ENCODE measurements around the gene CTTNBP2.

The CTTNBP2 gene

GRCh38 chr7:117800841-117801240 is 72.4 kb downstream of the CTTNBP2 start:
- no peak for TF ChIP-seq CTCF (conservative IDR thresholded peaks at IDR 0.05)
- no peak overlapping the region for H3K27ac ChIP-seq

GRCh38 chr7:117800406-117800805 is 72.8 kb downstream of the CTTNBP2 start:
- H3K27ac ChIP-seq, result no peak overlapping the region
- no peak for TF ChIP-seq CTCF (conservative IDR thresholded peaks at IDR 0.05)

- no peak for TF ChIP-seq CTCF (conservative IDR thresholded peaks at IDR 0.05)
- no peak overlapping the region for H3K27ac ChIP-seq
Measured at GRCh38 chr7:117796889-117797288, 76.4 kb downstream of the CTTNBP2 start.

GRCh38 chr7:117793976-117794375 is 79.3 kb downstream of the CTTNBP2 start:
- no peak overlapping the region for H3K27ac ChIP-seq
- TF ChIP-seq CTCF (conservative IDR thresholded peaks at IDR 0.05), result no peak

- TF ChIP-seq CTCF (conservative IDR thresholded peaks at IDR 0.05), result no peak
- no peak overlapping the region for H3K27ac ChIP-seq
Measured at GRCh38 chr7:117793521-117793920, 79.7 kb downstream of the CTTNBP2 start.

GRCh38 chr7:117791877-117792780 is 81.1 kb downstream of the CTTNBP2 start:
- H3K27ac ChIP-seq, result no peak overlapping the region

GRCh38 chr7:117790731-117791130 is 82.5 kb downstream of the CTTNBP2 start:
- no peak for TF ChIP-seq CTCF (conservative IDR thresholded peaks at IDR 0.05)
- H3K27ac ChIP-seq, result no peak overlapping the region

More at GRCh38 chr7:117791877-117792780, 81.1 kb downstream of the CTTNBP2 start:
- TF ChIP-seq CTCF (conservative IDR thresholded peaks at IDR 0.05), result no peak
